Erythroblast (primary cell): Measurements from ENCODE around the gene PPP6R2.

Experiments used
- DNase-seq, 2 experiments: peaks; one replicate each; lab custom pipeline; 2025; lab: John Stamatoyannopoulos, UW
- GATA1 ChIP-seq: IDR thresholded peaks from 2 replicates; pipeline ENCODE4 v1.6.1; 2011; ENCODE audit warnings: low read depth, mild to moderate bottlenecking, control low read depth, low read length, moderate library complexity
- POLR2A ChIP-seq: IDR thresholded peaks from 2 replicates; pipeline ENCODE4 v1.6.1; 2011; ENCODE audit warnings: mild to moderate bottlenecking, low read length

Gene PPP6R2

DNA sequence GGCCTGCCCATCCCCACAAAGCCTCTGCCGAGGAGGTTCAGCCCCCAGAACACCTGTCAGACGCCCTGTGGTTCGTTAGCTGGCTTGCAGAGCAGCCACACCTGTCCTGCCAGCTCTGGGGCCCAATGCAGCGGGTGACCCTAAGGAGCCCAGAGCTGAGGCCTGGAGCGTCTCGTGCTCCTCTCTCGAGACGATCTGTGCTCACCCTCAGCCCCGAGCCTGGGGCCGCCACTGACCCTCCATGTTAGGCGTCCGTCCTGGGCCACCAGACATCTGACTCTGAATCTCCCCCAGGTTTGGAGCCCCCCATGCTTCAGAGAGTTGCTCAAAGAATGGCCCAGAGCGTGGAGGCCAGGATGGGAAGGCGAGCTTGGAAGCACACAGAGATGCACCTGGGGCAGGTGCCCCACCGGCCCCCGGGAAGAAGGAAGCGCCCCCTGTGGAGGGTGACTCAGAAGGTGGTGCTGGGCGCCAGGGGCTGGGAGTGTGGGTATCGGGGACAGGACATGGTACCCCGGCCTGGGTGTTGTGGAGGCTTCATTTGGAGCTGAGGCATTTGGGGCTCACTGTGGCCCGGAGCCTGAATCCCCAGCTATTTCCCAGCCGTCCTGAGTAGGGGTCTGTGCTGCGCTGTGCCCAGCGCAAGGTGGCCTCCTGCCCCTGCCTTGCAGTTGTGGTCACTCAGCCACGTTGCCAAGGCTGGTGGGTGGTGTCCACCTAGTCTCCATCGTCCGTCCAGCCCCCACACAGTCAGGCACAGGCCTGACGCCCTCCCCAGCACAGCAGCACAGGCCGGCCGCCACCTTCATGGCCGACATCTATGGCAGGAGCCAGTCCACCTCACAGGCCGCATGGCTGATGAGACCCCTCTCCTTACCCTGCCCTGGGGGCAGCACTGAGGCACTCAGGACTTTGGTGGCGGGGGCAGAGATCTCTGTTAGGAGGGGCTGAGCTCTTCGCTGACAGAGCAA, 95.5 kb downstream of the PPP6R2 start:
- TF ChIP-seq GATA1: no peak
- TF ChIP-seq POLR2A: no peak

DNA sequence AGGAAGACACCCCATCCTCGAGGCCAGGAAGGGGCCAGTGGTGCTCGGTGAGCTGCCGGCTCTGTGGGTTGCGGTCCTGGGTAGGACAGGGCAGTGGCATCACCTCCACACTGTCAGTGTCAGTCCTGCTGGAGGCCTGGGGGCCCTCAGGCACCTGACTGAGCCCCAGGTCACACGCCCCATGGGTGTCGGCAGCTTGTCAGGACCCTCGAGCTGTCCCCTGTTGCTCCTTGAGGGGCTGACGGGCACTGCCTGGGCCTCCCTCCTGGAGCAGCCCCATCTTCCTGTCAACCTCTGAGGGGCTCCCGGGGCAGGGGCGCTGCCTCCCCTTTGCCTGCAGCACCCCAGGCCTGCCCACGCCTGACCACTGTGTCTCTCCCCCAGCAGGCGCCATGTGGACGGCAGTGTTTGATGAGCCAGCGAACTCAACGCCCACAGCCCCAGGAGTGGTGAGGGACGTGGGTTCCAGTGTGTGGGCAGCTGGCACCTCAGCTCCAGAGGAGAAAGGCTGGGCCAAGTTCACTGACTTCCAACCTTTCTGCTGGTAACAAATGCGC, 96.3 kb downstream of the PPP6R2 start:
- no peak for DNase-seq
- no peak for TF ChIP-seq GATA1
- no peak for TF ChIP-seq POLR2A

More for the DNA sequence above, 95.5 kb downstream of the PPP6R2 start:
- no peak for DNase-seq

DNA sequence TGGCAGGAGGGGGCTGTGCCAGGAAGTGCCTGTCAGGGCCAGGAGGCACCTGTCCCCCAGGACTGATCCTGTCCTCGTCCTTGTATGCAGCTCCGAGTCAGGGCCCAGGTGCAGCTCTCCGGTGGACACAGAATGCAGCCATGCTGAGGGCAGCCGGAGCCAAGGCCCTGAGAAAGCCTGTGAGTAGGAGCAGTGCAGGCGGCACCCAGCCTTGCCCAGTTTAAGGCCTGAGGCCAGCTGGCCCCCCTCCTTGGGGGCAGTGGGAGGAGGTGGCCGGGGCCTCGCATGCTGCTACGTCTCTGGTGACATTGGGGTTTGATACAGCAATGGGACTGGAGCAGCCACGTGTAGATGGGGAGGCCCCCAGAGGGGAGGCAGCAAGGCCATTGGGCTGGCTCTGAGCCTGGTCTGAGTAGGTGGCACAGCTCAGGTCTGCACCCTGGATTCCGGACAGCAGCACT, 96.8 kb downstream of the PPP6R2 start:
- no peak for DNase-seq
- TF ChIP-seq POLR2A (no peak), GATA1 (no peak)

DNA sequence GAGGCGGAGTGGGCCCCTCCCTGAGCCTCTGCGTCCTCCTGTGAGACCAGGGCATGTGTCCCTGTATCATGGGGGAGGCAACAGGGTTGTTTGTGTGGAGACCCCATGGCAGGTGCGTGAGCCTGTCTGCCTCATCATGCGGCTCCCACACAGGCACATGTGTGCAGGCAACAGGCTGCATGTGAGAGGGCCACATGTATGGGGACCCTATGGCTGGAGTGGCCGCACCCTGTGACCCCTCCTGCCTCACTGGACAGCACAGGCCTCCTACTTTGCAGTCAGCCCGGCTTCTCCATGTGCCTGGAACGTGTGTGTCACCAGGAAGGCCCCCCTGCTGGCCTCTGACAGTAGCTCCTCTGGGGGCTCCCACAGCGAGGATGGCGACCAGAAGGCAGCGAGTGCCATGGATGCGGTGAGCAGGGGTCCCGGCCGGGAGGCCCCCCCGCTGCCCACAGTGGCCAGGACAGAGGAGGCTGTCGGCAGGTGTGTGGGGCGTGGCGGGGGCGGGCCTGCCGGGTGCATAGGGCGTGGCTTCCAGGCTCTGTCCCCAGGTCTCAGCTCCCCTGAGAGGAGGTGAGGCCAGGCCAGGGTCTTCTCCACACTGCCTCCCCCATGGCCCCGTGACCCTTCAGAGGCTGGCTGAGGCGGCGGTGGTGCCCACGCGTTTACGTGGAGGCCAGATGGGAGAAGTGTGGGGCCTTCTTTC, 97.6 kb downstream of the PPP6R2 start:
- no peak for TF ChIP-seq GATA1
- no peak for TF ChIP-seq POLR2A
- DNase-seq: no peak

- TF ChIP-seq GATA1 (no peak), POLR2A (no peak)
- DNase-seq: no peak
Measured at GRCh38 chr22:50441428-50441993, 98.4 kb downstream of the PPP6R2 start.

DNA sequence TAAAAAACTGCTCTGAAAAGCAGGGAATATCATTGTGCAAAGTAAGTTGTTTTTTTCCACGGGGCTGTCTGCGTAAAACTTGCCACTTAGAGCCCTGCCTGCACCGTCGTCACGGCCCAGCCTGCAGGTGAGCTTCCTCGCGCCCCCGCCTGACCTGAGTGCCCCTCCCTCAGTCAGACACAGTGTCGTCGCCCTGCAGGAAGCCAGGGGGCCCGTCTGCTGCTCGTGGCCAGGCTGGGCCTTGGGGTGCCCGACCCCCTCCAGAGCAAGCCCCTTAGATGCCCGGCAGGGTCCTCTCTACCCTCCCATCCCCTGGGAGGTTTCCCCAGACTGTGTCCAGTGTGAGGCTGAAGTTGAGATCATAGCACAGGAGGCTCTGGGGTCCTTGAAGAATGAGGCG, 100.1 kb downstream of the PPP6R2 start:
- no peak for TF ChIP-seq GATA1
- no peak for DNase-seq

DNA sequence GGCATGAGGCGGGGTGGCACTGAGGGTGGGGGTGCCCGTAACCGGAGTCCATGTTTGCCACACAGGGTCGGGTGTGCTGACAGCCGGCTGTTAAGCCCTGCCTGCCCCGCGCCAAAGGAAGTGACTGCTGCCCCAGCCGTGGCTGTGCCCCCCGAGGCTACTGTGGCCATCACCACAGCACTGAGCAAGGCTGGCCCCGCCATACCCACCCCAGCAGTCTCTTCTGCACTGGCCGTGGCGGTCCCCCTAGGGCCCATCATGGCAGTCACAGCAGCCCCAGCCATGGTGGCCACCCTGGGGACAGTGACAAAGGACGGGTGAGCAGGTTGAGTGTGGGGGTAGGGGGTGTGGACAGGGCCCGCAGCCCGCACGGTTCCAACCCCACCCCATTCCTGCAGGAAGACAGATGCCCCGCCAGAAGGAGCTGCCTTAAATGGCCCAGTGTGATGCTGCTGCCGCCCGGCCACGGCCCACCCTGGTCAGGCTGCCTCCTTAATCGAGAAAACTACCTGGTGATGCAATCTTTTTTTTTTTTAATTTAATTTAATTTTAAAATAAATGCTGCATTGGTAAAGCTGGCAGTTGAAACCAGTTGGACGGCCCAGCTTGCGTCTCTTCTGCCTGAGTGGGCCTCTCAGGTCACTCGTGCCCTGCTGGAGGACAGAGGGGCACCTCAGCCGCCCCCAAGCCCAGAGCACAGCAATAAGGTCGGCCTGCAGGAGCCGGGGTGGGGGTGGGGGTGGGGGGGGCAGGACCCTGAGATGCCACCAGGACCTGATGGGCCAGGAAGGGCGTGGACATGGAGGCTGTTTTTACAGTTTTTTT, 100.9 kb downstream of the PPP6R2 start:
- no peak for DNase-seq
- TF ChIP-seq GATA1 (no peak), POLR2A (no peak)

DNA sequence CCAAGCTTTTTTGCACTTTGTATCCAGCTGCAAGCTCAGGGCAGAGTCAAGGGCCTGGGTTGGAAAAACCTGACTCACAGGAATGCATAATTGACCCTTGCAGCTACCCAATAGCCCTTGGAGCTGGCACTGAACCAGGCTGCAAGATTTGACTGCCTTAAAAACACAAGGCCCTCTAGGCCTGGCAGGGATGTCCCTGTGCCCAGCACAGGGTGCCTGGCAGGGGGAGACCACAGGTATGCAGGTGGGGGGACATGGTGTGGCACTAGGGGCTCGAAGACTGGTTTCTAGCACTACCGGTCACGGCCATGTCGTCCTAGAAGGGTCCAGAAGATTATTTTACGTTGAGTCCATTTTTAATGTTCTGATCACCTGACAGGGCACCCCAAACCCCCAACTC, 101.5 kb downstream of the PPP6R2 start:
- DNase-seq: no peak
- no peak for TF ChIP-seq GATA1
- TF ChIP-seq POLR2A: no peak

DNA sequence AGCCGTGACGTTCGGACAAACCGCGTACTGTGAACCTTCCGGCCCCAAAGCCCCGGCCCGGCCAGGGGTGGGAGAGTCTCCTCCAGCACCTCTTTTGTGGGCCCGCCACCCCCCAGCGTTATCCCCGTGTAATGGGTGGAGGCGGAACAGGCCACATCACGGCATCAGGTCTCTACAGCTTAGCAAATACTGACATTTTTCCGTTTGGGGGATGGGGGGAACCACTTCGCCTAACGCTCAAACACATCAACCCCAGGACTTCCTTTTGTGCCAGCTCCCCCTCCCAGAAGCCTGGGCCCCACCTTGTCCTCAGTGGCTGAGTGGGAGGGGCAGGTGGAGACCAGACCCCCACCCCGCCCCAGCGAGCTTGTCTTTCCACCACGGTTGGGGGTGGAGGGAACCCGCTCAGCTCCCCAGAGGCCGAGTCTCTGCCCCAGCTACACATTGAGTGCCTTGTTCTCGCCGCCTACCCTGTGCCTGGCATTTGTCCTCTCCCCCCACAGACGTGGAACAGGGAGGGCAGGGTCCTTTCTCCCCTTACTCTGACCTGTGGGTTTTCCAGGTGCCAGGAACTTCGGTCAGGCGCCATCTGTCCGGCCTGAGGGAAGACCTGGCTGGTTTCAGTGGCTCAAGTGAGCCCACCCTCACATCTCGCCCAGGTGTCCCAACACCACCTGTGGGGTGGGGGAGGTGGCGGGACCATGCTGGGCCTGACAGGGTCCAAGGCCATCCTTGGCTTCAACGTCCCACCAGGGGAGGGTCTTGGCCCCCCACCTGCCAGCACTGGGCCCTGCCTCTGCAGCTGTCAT, 102.1 kb downstream of the PPP6R2 start:
- no peak for TF ChIP-seq GATA1
- TF ChIP-seq POLR2A: no peak
- DNase-seq: no peak

GRCh38 chr22:50445880-50446707, 103.0 kb downstream of the PPP6R2 start:
- TF ChIP-seq GATA1 (no peak), POLR2A (no peak)
- no peak for DNase-seq
